ENCODE results near the gene SYNJ2.

DNA sequence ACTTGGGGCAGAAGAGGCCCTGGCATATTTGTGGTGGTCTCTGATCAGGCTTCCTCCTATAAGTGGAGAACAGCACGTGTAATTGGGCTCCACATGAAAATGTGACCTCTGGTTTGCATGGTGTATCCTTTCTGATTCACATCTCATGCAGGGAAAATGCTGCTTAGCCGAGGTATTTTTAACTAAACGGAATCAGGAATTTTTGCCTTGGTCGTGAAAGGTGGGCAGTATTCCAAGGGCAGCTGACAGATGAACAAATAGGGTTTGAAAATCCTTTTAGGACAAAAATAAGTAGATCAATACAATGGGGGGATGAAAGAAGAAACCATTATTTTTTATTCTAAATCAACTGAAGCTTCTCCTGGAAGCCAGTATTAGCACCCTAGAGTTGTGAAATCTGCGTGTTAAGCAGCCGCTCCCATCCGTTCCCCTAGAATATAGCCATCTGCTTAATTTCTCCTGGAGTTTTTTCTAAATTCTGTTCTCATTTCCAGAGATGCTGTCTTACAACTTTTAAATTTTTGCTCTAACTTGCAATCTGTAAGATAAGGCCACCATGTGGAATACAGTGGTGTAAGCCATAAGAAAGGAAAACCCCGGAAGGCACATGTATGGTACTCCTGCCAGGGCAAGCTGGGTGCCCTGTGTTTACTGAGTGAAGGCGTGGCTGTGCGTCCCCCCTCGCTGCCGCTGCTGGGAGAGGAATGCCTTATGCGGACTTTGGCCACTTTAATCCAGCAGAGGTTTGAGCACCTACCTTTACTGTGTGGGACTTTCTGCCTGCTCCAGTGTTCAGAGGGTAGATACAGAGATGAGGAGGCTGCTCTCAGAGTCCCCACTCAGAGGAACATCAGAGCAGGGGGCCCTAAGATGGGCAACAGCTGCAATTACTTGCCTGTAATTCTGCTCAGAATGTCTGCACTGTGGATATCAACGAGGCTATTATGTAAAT lies 52.4 kb downstream of the SYNJ2 start:
- TF ChIP-seq, protein P1, sequence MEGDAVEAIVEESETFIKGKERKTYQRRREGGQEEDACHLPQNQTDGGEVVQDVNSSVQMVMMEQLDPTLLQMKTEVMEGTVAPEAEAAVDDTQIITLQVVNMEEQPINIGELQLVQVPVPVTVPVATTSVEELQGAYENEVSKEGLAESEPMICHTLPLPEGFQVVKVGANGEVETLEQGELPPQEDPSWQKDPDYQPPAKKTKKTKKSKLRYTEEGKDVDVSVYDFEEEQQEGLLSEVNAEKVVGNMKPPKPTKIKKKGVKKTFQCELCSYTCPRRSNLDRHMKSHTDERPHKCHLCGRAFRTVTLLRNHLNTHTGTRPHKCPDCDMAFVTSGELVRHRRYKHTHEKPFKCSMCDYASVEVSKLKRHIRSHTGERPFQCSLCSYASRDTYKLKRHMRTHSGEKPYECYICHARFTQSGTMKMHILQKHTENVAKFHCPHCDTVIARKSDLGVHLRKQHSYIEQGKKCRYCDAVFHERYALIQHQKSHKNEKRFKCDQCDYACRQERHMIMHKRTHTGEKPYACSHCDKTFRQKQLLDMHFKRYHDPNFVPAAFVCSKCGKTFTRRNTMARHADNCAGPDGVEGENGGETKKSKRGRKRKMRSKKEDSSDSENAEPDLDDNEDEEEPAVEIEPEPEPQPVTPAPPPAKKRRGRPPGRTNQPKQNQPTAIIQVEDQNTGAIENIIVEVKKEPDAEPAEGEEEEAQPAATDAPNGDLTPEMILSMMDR (IDR thresholded peaks at IDR 0.05; ENCODE audit: low read length): no peak
- no peak for TF ChIP-seq EZH2 (IDR thresholded peaks at IDR 0.05; ENCODE audit: borderline replicate concordance, low read length)
